WTC11 (cell line): Measurements from ENCODE around the gene COL5A1. TPM values are rescaled to one million over a fixed set of nuclear protein-coding genes. Genes with fewer than 3 reads are reported as not detected.

Experiments used
- ATAC-seq: fragments of 200-7000 bp; cut with Tn5 transposase; 2 replicates; pipeline ENCODE4 v1.10.0; 2021; ENCODE audit warnings: mild to moderate bottlenecking, moderate library complexity
- CTCF ChIA-PET: fragments of 300-600 bp; sonication (Branson Sonifier 250); formaldehyde crosslinking; loops from one replicate; lab custom pipeline; 2021; ENCODE audit warnings: antibody characterized with exemption; lab: Charles Lee
- POLR2A ChIA-PET: fragments of 350-600 bp; sonication (Branson Sonifier 250); formaldehyde crosslinking; loops from one replicate; lab custom pipeline; 2021; ENCODE audit warnings: antibody characterized with exemption; lab: Charles Lee
- DNase-seq: peaks from one replicate; pipeline ENCODE4 v3.0.0; 2021; ENCODE audit warnings: low spot score
- H3K27ac Mint-ChIP-seq: 2 replicates; pipeline ENCODE4 v1.8.0; 2021; ENCODE audit warnings: mixed read lengths
- H3K27me3 Mint-ChIP-seq: 2 replicates; pipeline ENCODE4 v1.8.0; 2021; ENCODE audit warnings: low read depth, mild to moderate bottlenecking, moderate library complexity, mixed read lengths
- H3K36me3 Mint-ChIP-seq: 2 replicates; pipeline ENCODE4 v1.8.0; 2021; ENCODE audit warnings: mixed read lengths
- H3K4me1 Mint-ChIP-seq: 2 replicates; pipeline ENCODE4 v1.8.0; 2022; ENCODE audit warnings: mixed read lengths
- H3K4me3 Mint-ChIP-seq: 2 replicates; pipeline ENCODE4 v1.8.0; 2021; ENCODE audit warnings: mild to moderate bottlenecking, moderate library complexity, mixed read lengths
- H3K9me3 Mint-ChIP-seq: 2 replicates; pipeline ENCODE4 v1.8.0; 2021; ENCODE audit warnings: mixed read lengths
- ATF6 ChIP-seq: sonication (generic); formaldehyde crosslinking; IDR thresholded peaks from 2 replicates; pipeline ENCODE4 v1.8.1; 2023; ENCODE audit warnings: mild to moderate bottlenecking, missing genetic modification reagents
- CREM ChIP-seq: sonication (generic); formaldehyde crosslinking; IDR thresholded peaks from 2 replicates; pipeline ENCODE4 v1.8.1; 2022; ENCODE audit warnings: mild to moderate bottlenecking, missing genetic modification reagents, moderate library complexity
- ELF4 ChIP-seq: sonication (generic); formaldehyde crosslinking; IDR thresholded peaks from 2 replicates; pipeline ENCODE4 v1.8.1; 2022; ENCODE audit warnings: low read depth, mild to moderate bottlenecking, moderate library complexity, missing genetic modification reagents
- EMX1 ChIP-seq: fragments of 250-450 bp; sonication (Bioruptor Pico); IDR thresholded peaks from 2 replicates; pipeline ENCODE4 v1.8.0; 2021; ENCODE audit warnings: mild to moderate bottlenecking
- ETV6 ChIP-seq: sonication (generic); formaldehyde crosslinking; IDR thresholded peaks from 2 replicates; pipeline ENCODE4 v1.8.1; 2022; ENCODE audit warnings: mild to moderate bottlenecking, missing genetic modification reagents
- GRHL2 ChIP-seq: fragments of 250-450 bp; sonication (Bioruptor Pico); IDR thresholded peaks from 2 replicates; pipeline ENCODE4 v1.8.0; 2022; ENCODE audit warnings: mild to moderate bottlenecking, moderate library complexity; ENCODE audit not compliant: insufficient replicate concordance, severe bottlenecking
- JUN ChIP-seq: sonication (generic); formaldehyde crosslinking; IDR thresholded peaks from 2 replicates; pipeline ENCODE4 v1.8.0; 2023; ENCODE audit warnings: mild to moderate bottlenecking, missing genetic modification reagents
- KAT7 ChIP-seq: sonication (generic); formaldehyde crosslinking; IDR thresholded peaks from 2 replicates; pipeline ENCODE4 v1.8.1; 2023; ENCODE audit warnings: missing genetic modification reagents, mild to moderate bottlenecking, borderline replicate concordance
- MLX ChIP-seq: sonication (generic); formaldehyde crosslinking; IDR thresholded peaks from 2 replicates; pipeline ENCODE4 v1.8.1; 2023; ENCODE audit warnings: mild to moderate bottlenecking, missing genetic modification reagents, moderate library complexity
- NFATC4 ChIP-seq: fragments of 250-450 bp; sonication (Bioruptor Pico); IDR thresholded peaks from 2 replicates; pipeline ENCODE4 v1.9.0; 2021; ENCODE audit warnings: mild to moderate bottlenecking
- NR3C1 ChIP-seq: sonication (generic); formaldehyde crosslinking; conservative IDR thresholded peaks from 2 replicates; pipeline ENCODE4 v1.8.1; 2023; ENCODE audit warnings: low read depth, mild to moderate bottlenecking, missing genetic modification reagents
- TEAD4 ChIP-seq: sonication (generic); formaldehyde crosslinking; IDR thresholded peaks from 2 replicates; pipeline ENCODE4 v1.8.0; 2022; ENCODE audit warnings: mild to moderate bottlenecking, missing genetic modification reagents
- ZNF121 ChIP-seq: sonication (generic); formaldehyde crosslinking; IDR thresholded peaks from 2 replicates; pipeline ENCODE4 v1.8.0; 2023; ENCODE audit warnings: missing genetic modification reagents
- ZNF396 ChIP-seq: fragments of 250-450 bp; sonication (Bioruptor Pico); IDR thresholded peaks from 2 replicates; pipeline ENCODE4 v1.8.0; 2021; ENCODE audit warnings: mild to moderate bottlenecking, moderate library complexity, borderline replicate concordance
- total RNA-seq: library from RNA; stranded (reverse); gene quantifications from 3 replicates; pipeline ENCODE4 v1.2.3, GENCODE V29; 2021
- TF ChIP-seq, protein P1 (sequence below): sonication (generic); formaldehyde crosslinking; IDR thresholded peaks from 2 replicates; pipeline ENCODE4 v1.8.1; 2022; ENCODE audit warnings: low read depth, mild to moderate bottlenecking, moderate library complexity, missing genetic modification reagents, borderline replicate concordance
- TF ChIP-seq, protein P2 (sequence below): sonication (generic); formaldehyde crosslinking; IDR thresholded peaks from 2 replicates; pipeline ENCODE4 v1.8.1; 2022; ENCODE audit warnings: mild to moderate bottlenecking, missing genetic modification reagents, moderate library complexity, borderline replicate concordance
- TF ChIP-seq, protein P3 (sequence below): fragments of 250-450 bp; sonication (Bioruptor Pico); IDR thresholded peaks from 2 replicates; pipeline ENCODE4 v1.8.0; 2021; ENCODE audit warnings: mild to moderate bottlenecking
- TF ChIP-seq, protein P4 (sequence below): sonication (generic); formaldehyde crosslinking; IDR thresholded peaks from 2 replicates; pipeline ENCODE4 v1.8.0; 2022; ENCODE audit warnings: missing genetic modification reagents
- TF ChIP-seq, protein P5 (sequence below): sonication (generic); formaldehyde crosslinking; conservative IDR thresholded peaks from 2 replicates; pipeline ENCODE4 v1.8.1; 2022; ENCODE audit warnings: mild to moderate bottlenecking, missing genetic modification reagents
- TF ChIP-seq, protein P6 (sequence below): sonication (generic); formaldehyde crosslinking; IDR thresholded peaks from 2 replicates; pipeline ENCODE4 v1.8.0; 2022; ENCODE audit warnings: mild to moderate bottlenecking, missing genetic modification reagents
- TF ChIP-seq, protein P7 (sequence below): sonication (generic); formaldehyde crosslinking; IDR thresholded peaks from 2 replicates; pipeline ENCODE4 v1.8.1; 2023; ENCODE audit warnings: mild to moderate bottlenecking, missing genetic modification reagents, borderline replicate concordance

Gene COL5A1
- total RNA-seq, 1 experiment from 2014 or later: 13.5 TPM

DNA sequence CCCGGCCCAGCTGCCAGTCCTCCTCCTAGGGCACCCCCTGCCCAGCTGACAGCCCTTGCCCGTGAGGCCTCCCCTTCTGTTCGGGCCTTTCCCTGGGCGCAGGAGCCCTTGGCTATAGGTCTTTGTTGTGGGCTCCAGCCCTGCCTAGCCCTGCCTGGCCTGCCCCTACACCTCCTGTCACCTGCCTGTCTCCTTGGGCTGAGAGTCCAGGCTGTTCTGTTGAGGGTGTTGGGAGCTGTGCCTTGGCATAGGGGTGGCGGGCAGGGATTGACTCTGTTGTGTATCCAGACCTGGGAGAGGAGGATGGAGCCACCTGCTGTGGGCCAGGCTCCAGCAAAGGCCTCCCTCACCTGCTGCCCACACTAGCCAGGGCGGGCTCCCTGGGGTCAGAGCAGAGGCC is 250.6 kb downstream of the COL5A1 start:
- POLR2A ChIA-PET: no interaction called here
- DNase-seq: peak; percentile 4
- Mint-ChIP-seq H3K27me3 (no peaks in the 10 kb centered on the region; the same call in 1 of the 2 replicates), H3K4me3 (no peak overlapping the region), H3K36me3 (peaks cover 10% of the 10 kb centered on the region), H3K27ac (no peak overlapping the region), H3K4me1 (no peaks in the 10 kb centered on the region), H3K9me3 (peaks cover 19% of the 10 kb centered on the region)
- no peak for ATAC-seq
- CTCF ChIA-PET: no interaction called here
- TF ChIP-seq KAT7 (CRISPR knock-in tag) (no peak), ELF4 (CRISPR knock-in tag) (no peak), GRHL2 (no peak), ATF6 (no peak), CREM (no peak), TEAD4 (no peak)
- TF ChIP-seq, protein P1, sequence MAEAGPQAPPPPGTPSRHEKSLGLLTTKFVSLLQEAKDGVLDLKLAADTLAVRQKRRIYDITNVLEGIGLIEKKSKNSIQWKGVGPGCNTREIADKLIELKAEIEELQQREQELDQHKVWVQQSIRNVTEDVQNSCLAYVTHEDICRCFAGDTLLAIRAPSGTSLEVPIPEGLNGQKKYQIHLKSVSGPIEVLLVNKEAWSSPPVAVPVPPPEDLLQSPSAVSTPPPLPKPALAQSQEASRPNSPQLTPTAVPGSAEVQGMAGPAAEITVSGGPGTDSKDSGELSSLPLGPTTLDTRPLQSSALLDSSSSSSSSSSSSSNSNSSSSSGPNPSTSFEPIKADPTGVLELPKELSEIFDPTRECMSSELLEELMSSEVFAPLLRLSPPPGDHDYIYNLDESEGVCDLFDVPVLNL (CRISPR knock-in tag): no peak
- TF ChIP-seq, protein P2, sequence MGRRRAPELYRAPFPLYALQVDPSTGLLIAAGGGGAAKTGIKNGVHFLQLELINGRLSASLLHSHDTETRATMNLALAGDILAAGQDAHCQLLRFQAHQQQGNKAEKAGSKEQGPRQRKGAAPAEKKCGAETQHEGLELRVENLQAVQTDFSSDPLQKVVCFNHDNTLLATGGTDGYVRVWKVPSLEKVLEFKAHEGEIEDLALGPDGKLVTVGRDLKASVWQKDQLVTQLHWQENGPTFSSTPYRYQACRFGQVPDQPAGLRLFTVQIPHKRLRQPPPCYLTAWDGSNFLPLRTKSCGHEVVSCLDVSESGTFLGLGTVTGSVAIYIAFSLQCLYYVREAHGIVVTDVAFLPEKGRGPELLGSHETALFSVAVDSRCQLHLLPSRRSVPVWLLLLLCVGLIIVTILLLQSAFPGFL: no peak

DNA sequence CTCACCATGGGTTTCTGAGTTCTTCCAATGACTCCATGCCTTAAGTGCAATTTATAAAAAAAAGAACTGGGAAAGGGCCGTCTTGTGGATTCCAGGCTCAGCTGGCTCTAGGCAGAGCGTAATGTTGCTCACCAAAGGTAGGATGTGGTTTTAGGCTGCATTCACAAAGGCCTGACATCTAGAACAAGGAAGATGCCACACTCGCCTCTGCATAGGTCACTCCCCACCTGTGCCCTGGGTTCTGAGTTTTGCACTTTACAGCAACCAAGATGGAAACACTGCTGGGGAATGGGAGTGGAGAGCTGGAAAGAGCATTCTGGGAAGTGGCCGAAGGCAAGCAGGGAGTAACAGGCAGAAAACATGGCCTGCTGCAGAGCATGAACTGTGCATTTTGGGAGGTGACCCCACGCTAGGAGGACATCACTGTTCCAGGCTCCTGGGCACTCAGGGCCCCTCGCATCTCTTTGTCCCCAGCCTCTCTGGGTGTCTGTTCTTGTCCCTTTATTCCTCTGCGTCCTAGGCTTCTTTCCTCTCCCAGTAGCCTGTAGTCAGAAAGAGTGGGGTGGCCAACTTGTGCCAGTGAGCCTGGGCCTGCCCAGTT is 251.3 kb downstream of the COL5A1 start:
- CTCF ChIA-PET: no interaction called here
- Mint-ChIP-seq H3K9me3 (peaks cover 19% of the 10 kb centered on the region), H3K27me3 (no peaks in the 10 kb centered on the region; the same call in 1 of the 2 replicates)
- TF ChIP-seq MLX (no peak), ELF4 (CRISPR knock-in tag) (no peak), EMX1 (CRISPR knock-in tag) (no peak), ZNF121 (CRISPR knock-in tag) (no peak), NR3C1 (no peak), NFATC4 (CRISPR knock-in tag) (no peak), JUN (CRISPR knock-in tag) (no peak), ZNF396 (no peak), ETV6 (CRISPR knock-in tag) (no peak)
- TF ChIP-seq, protein P3, sequence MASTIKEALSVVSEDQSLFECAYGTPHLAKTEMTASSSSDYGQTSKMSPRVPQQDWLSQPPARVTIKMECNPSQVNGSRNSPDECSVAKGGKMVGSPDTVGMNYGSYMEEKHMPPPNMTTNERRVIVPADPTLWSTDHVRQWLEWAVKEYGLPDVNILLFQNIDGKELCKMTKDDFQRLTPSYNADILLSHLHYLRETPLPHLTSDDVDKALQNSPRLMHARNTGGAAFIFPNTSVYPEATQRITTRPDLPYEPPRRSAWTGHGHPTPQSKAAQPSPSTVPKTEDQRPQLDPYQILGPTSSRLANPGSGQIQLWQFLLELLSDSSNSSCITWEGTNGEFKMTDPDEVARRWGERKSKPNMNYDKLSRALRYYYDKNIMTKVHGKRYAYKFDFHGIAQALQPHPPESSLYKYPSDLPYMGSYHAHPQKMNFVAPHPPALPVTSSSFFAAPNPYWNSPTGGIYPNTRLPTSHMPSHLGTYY (CRISPR knock-in tag): no peak
- TF ChIP-seq, protein P4, sequence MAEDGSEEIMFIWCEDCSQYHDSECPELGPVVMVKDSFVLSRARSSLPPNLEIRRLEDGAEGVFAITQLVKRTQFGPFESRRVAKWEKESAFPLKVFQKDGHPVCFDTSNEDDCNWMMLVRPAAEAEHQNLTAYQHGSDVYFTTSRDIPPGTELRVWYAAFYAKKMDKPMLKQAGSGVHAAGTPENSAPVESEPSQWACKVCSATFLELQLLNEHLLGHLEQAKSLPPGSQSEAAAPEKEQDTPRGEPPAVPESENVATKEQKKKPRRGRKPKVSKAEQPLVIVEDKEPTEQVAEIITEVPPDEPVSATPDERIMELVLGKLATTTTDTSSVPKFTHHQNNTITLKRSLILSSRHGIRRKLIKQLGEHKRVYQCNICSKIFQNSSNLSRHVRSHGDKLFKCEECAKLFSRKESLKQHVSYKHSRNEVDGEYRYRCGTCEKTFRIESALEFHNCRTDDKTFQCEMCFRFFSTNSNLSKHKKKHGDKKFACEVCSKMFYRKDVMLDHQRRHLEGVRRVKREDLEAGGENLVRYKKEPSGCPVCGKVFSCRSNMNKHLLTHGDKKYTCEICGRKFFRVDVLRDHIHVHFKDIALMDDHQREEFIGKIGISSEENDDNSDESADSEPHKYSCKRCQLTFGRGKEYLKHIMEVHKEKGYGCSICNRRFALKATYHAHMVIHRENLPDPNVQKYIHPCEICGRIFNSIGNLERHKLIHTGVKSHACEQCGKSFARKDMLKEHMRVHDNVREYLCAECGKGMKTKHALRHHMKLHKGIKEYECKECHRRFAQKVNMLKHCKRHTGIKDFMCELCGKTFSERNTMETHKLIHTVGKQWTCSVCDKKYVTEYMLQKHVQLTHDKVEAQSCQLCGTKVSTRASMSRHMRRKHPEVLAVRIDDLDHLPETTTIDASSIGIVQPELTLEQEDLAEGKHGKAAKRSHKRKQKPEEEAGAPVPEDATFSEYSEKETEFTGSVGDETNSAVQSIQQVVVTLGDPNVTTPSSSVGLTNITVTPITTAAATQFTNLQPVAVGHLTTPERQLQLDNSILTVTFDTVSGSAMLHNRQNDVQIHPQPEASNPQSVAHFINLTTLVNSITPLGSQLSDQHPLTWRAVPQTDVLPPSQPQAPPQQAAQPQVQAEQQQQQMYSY (CRISPR knock-in tag): no peak
- TF ChIP-seq, protein P5, sequence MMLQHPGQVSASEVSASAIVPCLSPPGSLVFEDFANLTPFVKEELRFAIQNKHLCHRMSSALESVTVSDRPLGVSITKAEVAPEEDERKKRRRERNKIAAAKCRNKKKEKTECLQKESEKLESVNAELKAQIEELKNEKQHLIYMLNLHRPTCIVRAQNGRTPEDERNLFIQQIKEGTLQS (CRISPR knock-in tag): no peak
- TF ChIP-seq, protein P6, sequence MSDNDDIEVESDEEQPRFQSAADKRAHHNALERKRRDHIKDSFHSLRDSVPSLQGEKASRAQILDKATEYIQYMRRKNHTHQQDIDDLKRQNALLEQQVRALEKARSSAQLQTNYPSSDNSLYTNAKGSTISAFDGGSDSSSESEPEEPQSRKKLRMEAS: no peak
- TF ChIP-seq, protein P7, sequence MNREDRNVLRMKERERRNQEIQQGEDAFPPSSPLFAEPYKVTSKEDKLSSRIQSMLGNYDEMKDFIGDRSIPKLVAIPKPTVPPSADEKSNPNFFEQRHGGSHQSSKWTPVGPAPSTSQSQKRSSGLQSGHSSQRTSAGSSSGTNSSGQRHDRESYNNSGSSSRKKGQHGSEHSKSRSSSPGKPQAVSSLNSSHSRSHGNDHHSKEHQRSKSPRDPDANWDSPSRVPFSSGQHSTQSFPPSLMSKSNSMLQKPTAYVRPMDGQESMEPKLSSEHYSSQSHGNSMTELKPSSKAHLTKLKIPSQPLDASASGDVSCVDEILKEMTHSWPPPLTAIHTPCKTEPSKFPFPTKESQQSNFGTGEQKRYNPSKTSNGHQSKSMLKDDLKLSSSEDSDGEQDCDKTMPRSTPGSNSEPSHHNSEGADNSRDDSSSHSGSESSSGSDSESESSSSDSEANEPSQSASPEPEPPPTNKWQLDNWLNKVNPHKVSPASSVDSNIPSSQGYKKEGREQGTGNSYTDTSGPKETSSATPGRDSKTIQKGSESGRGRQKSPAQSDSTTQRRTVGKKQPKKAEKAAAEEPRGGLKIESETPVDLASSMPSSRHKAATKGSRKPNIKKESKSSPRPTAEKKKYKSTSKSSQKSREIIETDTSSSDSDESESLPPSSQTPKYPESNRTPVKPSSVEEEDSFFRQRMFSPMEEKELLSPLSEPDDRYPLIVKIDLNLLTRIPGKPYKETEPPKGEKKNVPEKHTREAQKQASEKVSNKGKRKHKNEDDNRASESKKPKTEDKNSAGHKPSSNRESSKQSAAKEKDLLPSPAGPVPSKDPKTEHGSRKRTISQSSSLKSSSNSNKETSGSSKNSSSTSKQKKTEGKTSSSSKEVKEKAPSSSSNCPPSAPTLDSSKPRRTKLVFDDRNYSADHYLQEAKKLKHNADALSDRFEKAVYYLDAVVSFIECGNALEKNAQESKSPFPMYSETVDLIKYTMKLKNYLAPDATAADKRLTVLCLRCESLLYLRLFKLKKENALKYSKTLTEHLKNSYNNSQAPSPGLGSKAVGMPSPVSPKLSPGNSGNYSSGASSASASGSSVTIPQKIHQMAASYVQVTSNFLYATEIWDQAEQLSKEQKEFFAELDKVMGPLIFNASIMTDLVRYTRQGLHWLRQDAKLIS (CRISPR knock-in tag): no peak

More for the DNA sequence above, 251.3 kb downstream of the COL5A1 start:
- H3K27ac Mint-ChIP-seq: no peak overlapping the region
- no peak for DNase-seq
- POLR2A ChIA-PET: no interaction called here
- H3K4me3 Mint-ChIP-seq: no peak overlapping the region
- no peak for ATAC-seq
- H3K36me3 Mint-ChIP-seq: peaks cover 10% of the 10 kb centered on the region
- H3K4me1 Mint-ChIP-seq: no peaks in the 10 kb centered on the region
